Hippocampal formation (tissue), 2 donors: ENCODE data around the gene JAK3.

ENCODE experiments used
- DNase-seq, 2 donors: peaks; one replicate each; lab custom pipeline; 2025; lab: John Stamatoyannopoulos, UW

The JAK3 gene

DNA sequence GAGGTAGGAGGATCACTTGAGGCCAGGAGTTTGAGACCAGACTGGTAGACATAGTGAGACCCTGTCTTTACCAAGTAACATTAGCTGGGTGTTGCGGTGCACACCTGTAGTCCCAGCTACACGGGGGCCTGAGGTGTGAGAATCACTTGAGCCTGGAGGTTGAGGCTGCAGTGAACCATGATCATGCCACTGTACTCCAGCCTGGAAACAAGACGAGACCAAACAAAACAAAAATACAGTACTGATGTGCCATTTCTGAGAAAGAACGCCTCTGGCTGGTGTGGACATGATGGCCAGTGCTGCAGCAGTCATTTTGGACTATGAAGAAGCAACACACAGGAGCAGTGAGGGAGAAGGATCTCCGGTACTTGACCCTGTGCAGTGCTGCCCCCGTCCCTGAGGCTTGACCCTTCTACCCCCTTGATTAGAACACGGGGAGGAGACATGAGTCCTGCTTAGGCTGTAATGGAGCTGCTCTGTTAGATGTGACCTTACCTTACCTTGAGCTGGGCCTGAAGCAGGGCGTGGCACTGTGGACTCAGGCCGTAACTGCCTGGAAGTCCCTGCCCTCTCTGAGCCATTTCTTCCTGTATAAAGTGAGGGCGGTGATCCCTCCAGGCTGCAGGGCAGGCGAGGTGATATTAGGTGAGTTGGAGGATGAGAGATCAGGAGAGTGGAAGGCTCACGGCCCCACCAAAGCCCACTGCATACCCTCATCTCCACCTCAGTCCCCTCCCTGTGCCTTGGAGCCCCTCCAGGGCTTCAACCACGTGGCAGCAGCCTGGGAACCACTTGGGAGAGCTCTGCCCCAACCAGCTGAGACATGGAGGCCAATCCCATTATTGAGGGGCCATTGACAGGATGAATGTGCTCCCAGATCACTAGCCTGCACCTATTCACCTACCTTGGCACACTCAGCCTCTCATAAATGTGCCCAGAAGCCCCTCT lies 17.9 kb upstream of the JAK3 start:
- DNase-seq: no peak

DNA sequence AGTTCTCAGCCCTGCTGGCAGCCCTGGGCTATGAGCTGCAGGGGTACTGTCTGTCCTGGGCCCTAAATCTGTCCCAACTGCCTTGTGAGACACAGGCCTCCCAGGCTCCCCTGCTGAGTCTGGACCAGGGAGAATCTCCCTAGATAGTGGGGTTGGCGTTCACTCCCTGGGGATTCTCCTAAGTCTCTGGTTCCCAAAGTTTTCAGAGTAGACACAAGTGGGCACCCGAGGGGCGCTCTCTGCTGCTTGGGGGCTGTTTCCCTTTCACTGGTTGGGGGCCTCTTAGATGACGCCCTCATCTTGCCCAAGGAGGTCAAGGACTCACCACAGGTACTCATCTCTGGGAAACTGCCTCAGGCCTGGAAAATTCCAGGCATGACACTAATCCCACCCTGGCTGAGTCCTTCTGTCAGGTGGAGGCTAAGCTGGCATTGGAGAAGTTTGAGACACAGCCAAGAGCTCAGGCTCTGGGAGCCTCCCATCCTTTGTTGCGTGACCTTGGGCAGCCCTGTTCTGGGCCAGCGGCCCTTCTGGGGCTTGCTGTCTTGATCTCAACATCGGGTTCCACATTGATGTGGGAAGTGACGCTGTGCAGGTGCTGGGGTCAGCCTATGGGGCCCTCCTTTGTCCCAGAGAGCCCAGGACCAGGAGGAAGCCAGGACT lies 15.9 kb upstream of the JAK3 start:
- DNase-seq: no peak

DNA sequence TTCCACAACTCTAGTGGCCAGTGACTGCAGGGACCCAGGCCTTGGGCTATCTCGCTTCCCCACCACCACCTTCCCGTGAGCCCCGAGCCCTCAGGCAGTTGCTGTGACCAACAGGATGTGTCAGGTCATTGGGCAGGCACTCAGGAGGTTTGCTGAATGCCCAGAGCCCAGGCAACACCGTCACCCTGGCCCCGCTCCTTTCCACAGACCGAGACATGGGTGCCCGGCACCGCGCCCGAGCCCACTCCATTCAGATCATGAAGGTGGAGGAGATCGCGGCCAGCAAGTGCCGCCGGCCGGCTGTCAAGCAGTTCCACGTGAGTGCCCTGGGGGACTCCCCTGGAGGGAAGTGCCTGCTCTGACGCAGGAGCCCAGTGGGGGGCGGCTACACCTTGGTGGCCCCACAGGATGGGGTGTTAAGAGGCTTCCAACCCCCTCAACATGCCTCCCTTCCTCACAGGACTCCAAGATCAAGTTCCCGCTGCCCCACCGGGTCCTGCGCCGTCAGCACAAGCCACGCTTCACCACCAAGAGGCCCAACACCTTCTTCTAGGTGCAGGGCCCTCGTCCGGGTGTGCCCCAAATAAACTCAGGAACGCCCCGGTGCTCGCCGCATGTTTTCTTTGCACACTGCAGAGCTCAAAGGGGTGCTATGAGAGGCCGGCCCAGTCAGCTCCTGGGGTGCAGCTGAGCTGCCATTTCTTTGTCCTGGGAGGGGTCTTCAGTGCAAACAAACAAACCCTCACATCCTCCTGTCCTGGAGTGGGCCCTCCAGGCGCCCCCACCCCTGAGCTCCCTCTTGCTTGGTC lies 15.1 kb upstream of the JAK3 start:
- DNase-seq: no peak

- no peak for DNase-seq
These were observed 14.0 kb upstream of the JAK3 start for GRCh38 chr19:17861542-17862402.

DNA sequence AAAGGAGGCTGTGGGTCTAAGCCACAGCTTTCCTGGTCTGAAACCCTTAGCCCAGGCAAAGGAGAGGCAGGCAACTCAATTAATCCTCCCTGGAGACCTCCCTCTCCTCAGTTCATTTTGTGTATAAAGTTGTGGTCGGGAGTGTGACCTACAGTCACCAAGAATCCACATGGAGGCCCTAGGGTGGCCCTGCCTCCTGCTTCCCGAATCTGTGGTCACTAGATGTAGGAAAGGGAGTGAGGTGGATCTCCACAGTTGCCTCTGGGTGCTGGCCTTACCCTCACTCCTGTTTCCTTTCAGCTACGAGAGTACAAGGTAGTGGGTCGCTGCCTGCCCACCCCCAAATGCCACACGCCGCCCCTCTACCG lies 13.2 kb upstream of the JAK3 start:
- no peak for DNase-seq

DNA sequence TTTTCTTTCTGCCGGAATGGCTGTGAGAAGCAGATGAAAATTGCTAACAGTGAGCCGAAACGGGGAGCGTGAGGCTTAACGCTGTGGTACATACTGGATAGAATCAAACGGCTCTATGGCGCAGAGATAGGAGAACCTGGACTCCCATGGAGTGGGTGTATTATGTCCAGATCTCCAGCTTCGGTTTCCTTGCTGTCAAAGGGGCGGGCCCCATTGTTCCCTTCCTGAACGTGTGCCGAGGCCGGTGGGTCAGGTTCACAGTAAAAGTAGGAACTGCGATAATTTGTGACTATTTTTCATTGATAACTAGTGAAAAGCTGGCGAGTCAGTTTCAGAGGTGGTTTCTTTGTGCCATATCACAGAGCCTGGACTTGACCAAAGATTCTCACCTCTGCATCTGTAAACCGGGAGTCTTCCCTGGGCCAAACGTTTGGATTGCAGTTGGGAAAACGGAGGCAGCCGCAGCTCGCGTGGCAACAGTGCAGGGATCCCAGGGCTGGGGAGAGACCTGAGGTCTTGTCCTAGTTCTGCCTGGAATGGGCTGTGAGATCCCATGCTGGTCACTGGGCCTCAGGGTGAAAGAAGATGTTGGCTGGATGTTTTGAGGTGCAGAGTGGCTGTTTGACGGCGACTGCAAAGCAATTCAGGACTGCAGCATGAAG lies 12.7 kb upstream of the JAK3 start:
- no peak for DNase-seq

DNA sequence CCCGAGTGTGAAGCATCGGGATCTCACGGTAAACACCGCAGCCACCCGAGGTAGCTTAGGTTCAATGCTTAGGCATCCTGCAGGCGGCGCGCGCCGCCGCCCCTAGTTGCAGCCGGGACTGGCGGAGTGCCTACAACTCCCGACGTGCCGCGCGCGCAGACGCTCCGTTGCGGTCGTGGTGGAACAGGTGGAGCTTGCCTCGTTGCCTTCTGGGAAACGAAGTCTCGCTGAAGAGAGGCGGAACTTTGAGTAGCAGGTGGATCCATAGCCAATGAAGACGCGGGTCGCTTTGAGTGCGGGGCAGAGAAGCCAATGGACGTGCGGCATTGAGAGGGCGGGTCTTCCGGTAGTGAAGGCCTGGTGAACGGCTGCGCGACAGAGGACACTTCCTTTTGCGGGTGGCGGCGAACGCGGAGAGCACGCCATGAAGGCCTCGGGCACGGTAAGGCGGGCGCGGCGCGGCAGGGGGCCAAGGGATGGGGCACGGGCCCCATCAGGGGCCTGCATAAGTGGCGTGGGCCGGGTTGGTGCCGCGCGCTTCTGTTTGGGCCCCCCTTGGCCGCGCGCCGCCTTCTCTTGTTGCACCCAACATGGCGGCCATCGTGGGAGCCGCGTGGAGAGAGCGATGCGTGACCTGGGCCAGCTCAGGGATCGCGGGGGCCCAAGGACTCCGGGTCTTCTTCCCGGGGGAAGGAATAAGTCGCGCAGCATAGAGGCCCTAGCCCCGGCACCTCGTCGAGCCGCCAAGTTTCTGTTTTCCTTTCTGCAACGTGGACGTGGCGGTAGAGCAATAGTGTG lies 11.9 kb upstream of the JAK3 start, which contains the start of gene RPL18A:
TSS of gene RPL18A (plus strand) at position 378 of the 798 bp plus-strand sequence. CDS start at position 425, 47 bp downstream.
- DNase-seq: peak; percentile 98 to 99

GRCh38 chr19:17855280-17856152 lies 7.7 kb upstream of the JAK3 start:
- peak; percentile 25 to 66 for DNase-seq

DNA sequence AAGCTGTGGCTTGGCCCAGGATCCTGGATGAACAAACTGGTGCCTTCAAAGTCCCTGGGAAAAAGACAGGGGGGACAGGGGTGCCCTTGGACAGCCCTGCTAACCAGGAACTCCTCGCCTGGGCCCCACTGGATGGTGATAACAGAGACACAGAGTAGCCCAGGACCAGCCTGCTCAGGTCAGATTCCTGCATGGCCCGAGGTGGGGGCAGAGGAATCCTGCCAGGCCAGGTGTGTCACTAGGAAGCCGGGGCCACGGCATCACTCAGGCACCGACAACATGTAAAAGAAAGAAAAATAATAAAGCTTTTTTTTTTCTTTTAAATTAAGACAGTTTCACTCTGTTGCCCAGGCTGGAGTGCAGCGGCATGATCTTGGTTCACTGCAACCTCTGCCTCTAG lies 6.3 kb upstream of the JAK3 start:
- DNase-seq: no peak

DNA sequence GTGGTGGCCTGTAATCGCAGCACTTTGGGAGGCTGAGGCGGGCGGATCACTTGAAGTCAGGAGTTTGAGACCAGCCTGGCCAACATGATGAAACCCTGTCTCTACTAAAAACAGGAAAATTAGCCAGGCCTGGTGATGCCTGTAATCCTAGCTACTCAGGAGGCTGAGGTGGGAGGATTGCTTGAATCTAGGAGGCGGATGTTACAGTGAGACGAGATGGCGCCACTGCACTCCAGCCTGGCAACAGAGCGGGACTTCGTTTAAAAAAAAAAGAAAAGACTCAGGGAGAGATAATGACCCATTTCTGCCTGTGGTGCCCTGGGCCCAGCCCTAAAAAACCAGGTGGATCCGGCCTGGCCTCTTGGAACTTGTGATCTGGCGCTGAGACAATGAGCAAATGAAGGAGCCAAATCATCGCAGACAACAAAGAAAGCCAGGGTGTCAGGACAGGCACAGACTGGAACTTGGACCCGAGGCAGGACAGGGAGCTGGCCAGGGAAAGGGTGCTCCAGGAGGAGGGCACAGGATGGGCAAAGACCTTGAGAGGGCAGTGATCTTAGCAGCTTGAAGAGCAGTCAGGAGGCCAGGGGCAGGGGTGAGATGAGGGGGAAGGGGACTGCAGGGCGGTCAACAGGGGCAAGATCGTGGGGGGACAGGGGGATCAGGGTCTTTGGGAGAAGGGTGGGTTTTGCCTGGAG lies 962 bp upstream of the JAK3 start:
- no peak for DNase-seq

GRCh38 chr19:17846146-17846545 lies 1.6 kb downstream of the JAK3 start:
- DNase-seq: no peak

DNA sequence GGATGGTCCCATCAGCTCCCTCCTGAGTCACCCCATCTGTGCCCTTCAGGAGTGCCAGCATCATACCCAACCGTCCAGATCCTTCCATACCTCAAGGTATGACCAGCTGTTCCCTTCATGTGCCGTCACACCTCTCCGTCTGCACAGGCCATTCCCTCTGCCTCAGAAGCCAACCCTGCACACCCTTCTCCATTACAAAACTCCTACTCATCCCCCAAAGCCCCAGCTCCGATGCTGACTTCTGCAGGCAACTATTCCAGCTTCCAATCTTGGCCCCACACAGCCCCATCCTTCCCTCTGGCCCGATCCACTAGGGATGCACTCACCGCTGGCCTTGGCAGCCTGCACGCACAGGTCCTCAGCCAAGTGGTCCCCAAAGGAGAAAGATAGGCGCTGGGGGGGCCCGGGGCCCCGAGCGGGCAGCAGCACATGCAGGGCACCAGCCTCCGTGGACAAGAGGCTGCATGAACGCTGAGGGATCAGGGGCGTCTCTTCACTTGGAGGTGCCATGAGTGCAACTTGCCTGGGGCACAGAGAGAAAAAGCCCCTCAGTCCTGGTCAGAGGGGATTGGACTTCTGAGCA lies 3.8 kb downstream of the JAK3 start:
- no peak for DNase-seq

DNA sequence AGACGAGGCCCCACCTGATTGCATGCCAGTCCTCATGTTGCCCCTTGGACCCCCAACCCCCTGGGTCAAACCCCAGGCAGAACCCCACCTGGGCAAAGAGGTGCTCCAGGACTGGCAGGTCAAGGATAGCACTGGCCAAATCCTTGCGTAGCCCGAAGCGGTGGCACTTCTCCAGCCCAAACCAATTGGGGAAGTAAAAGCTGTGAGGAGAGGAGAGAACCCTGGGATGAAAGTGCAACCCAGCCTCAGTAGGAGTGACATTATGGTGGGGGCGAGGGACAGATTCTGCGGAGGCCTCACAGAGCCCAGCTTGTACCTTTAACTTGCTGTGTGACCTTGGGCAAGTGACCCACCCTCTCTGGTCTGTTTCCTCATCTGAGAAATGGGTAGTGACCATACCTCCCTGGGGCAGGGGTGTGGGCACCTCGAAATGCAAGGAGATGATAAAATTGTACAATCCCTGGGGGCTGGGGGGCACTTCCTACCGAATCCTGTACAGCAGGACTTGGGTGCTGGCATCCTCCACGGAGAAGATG lies 4.4 kb downstream of the JAK3 start:
- DNase-seq: no peak

DNA sequence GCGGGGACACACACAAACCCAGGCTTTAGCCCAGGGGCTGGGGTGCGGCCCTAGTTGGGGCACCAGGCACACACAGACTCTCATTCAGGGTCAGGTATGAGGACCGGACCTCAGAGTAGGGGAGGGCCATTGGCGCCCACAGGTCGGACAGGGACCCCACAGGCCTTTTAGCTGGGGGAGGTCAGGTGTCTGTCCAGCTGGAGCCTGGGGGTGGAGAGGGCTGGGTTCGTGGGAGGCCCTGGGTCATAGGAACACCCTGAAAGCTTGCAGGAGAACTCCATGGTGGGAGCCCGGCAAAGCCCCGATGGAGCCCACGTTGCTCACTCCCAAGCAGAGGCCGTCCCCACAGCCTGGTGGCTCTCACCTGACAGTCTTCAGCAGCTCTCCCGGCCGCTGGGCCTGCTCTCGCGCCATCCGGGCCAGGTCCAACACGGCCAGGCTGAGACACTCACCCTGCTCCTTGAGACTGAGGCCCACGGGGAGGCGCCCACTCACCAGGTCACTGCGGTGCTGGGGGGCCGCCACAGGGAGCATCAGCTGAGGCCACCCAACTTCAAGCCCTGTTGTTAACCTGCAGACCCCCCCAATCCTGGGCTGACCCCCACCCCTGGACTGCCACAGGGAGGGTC lies 5.0 kb downstream of the JAK3 start:
- DNase-seq: no peak

- DNase-seq: peak; percentile 9 to 21
These were observed 5.7 kb downstream of the JAK3 start for GRCh38 chr19:17841810-17842662.

- DNase-seq: no peak
These were observed 6.4 kb downstream of the JAK3 start for GRCh38 chr19:17841371-17841809.
